Measurements from ENCODE around the gene AK1.
A peak's percentile ranks its signal among the peaks of the same experiment; 100 is the strongest.

AK1 gene, protein sequence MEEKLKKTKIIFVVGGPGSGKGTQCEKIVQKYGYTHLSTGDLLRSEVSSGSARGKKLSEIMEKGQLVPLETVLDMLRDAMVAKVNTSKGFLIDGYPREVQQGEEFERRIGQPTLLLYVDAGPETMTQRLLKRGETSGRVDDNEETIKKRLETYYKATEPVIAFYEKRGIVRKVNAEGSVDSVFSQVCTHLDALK

DNA sequence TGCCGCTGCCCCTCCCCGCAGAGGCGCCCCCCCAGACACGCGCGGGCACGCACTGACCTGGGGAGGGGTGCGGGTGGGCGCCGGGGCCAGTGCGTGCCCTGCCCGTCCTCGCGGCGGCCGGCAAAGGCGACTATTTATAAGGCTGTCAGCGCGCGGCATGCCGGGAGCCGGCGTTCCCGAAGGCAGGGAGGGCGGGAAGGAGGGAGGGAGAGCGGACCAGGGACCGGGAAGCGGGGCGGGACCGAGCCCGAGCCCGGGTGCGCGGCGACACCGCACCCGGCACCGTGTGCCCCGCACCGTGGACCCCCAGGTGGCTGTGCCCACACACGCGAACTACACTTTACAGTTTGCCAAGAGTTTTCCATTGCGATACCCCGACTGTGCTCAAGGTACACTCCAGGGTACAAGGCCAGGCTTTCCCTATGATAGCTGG, at the start of gene AK1:
TSS of gene AK1 (minus strand) at position 110 of the 433 bp plus-strand sequence. CDS start 3,058 bp downstream, outside the sequence.
- DNase-seq, result no peak

DNA sequence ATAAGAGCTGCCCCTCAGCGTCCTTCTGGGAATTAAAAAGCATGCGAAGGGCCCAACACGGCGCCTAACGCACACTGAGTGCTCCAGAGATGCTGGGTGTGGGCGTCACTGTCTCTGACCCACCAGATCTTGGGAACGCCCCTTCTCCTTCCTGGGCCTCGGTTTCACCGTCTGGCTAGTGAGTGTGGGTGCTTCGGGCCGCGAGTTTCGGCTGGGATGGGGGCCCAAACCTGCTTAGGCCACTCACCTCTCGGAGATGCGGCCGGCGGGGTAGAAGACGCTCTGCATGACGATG, 49.4 kb upstream of the AK1 start:
- no peak for DNase-seq

DNA sequence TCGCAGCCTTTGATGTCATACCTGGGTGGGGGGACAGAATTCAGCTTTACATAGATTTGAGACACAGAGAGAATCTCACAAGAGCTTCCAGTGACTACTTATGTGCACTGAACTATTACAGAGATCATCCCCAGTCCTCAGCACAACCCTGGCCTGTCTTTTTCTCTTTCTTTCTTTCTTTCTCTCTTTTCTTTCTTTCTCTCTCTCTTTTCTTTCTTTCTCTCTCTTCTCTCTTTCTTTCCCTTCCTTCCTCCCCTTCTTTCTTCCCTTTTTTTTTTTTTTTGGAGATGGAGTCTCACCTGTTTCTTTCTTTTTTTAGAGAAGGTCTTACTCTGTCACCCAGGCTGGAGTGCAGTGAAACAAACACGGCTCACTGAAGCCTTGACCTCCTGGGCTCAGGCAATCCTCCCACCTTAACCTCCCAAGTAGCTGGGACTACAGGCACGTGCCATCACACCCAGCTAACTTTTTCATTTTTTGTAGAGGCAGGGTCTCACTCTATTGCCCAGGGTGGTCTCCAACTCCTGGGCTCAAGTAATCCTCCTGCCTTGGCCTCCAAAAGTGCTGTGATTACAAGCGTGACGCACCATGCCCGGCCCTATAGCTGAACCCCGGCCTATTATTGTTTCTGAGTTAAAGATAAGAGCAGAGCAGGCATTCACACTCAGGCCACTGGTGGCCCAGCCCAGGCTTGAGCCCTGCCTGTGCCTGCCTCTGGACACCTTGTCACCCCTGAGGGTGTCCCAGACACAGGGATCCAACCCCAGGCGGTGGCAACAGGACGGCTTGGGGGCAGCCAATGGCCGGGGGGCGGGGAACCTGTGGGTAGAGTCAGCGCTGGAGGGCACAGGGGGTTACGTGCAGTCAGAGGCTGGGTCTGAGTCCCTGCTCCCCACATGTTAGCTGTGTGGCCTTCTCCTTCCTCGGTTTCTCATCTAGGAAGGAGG, 48.8 kb upstream of the AK1 start:
- no peak for DNase-seq

DNA sequence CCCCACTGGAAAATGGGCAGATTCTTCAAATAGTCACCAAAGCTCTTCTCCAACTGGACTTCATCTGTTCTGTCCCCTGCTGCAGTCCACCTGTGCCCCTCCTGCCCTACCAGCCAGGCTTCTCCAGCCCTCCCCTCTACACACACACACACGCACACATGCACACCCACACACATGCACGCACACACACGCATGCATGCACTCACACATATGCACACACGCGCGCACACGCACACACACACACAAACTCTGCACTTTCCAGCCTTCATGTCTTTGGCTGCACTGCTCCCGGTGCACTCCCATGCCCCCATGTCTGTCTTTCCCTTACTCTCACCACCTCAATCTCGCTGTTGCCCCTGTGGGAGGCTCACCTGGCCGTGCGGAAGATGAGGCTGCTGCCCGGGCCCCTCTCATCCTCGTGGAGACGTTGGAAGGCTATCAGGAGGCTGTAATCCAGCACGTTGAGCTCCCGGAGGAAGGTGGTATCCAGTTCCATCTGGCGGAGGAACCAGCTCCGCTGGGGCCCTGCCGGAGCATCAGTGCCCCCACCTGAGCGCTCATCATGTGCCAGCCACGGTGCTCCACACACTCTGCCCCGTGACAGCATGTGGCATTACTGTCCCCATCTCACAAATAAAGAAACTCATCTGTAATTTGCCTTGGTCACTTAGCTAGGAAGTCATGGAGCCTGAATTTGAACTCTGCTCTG, 47.4 kb upstream of the AK1 start:
- no peak for DNase-seq

DNA sequence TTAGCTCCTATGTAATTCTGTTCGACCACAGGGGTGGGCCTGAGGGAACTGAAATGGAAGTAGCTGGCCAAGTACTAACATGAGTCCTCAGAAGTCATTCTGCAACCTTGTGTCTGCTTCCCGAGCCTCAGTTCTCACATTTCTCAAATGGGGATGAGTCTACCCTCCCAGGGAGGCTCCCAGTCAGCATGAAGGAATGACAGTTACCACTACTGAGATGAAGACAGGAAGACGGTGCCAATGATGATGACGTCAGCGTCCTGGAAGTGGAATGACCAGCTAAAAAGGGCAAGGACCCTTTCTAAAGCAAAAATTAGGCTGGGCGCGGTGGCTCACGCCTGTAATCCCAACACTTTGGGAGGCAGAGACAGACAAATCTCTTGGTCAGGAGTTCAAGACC, 46.3 kb upstream of the AK1 start:
- no peak for DNase-seq

DNA sequence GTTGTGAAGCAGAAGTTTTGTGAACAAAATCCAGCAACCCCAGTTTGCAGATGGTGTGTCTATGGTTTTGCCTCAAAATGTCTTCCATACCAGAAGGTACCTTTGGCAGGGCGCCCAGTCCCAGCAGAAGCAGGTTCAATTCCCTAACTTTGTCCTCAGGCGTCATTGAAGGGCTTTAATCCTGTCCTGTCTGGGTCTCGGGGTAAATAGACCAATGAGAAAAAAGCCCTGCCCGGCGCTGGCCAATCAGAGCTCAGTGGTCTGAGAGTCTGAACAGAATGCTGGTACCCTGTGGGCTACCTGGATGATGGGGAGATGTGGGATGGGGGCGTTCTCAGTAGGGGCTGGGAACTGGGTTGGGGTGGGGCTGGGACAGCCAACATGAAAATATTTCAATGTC, 45.6 kb upstream of the AK1 start:
- DNase-seq, result no peak

DNA sequence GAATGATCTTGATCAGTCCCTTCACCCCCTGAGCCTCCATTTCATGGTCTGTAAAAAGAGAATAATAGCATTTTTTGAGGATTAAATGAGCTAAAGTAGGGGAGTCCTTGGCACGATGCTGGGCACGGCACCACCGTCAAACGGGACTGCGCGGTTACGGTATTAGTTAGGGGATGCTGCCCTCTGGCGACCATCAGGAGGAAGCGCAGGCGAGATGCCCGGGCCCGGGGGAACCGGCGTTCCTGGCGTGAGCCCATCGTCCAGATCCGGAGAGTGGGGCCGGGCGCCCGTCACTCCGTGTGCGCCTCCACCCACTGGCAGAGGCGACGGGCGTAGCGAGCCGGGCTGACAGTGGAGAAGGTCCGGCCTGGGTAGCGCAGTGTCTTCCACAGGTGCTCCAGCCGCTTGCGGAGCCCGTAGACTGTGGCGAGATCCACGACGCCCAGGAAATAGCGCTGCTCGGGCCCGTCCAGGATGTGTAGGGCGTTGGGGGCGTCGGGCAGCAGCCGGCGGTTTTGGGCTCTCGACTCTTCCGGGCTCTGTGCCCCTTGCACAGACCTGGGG, 44.2 kb upstream of the AK1 start:
- DNase-seq, result peak; percentile 74

DNA sequence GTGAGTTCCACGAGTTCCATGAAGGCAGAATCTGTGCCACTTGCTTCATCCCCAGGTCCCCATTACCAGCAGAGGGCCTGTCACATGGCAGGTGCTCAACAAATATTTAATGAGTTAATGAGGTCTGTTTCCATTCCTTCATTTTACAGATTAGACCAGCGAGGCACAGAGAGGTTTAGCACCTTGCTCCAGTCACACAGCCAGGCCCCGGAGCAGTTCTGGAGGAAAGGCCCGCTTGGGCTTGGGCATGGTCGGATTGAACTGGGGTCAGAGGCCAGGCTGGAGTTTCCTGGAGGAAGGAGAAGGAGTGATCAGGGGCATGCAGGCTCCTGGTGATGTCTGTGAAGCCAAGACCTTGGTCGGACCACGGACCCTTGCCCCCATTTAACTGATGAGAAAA, 43.3 kb upstream of the AK1 start:
- no peak for DNase-seq

DNA sequence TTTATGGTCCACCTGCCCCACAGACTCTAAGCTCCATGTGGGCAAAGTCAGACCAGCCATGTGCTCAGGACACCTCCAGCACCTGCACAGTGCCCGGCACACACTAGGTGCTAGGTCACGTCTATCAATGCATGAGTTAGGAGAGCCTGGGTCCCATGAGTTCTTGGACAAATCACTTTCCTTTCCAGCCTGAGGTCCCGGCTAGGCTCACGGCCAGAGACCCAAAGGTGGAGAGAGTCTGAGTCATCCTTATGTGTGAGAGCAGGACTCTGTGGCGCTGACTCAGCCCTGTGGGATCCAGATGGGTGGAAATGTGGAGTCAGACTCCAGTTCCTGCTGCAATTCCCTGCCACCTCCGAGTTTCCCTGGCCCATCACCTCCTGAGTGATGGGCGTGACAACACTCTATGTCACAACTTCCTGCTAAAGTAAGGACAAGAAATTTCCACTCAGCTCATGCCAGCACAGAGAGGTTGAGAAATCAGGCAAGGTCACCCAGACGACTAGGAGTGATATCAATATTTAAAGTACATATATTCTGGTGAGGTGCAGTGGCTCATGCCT, 41.9 kb upstream of the AK1 start:
- DNase-seq, result peak; percentile 85

DNA sequence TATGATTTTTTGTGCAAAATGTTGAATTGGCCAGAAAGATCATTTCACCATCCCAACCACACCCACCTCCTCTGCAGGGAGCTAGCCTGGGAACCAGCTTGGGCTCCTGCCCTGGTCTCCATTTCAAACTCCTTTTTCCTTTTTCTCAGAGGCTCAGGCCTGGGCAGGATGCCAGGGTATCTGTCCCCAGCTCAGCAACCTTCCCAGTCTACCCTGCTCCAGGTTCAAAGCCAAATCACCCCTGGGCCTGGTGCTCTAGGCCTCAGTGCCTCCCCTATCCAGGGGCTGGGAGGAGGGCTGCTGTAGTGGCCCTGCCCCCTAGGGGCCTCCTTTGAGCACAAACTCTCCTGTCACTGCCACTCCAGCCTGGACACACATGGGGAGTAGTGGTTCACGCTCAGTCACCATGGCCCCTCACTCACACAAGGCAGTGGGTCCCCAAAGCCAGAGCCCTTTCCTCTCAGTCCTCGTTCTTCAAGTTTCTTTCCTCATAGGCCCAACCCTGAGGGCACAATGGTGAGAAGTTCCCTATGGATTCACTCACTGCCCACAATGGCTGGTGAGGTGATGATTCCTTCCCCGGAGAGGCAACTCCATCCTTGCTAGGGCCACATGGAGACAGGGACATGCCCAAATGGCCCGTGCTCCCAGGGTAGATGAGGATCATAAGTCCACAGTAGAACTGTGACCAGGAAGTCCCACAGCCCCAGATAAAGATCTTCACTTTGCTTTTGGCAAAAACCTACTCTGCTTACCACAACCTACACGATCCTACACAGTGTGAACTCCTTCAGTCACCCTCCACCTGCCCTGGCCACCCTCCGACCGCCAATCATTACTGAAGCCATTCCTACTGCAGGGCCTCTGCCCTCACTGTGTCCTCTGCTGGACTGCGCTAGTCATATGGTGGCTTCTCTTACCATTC, 41.0 kb upstream of the AK1 start:
- DNase-seq, result no peak

DNA sequence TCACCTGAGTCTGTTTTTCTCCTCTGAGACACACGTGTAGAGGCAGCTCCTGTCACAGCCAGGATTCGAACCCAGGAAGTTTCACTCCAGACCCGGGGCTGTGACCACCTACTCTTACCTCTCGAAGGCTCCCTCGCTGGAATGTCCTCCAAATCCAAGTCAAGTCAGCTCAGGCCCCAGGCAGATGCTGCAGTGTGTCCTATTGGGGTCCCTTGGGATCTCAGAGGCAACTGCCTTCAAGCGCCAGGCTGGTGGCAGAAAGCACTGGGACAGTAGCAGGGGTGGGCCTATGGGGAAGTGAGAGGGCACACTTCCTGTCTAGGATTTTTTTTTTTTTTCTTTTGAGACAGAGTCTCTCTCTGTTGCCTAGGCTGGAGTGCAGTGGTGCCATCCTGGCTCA, 40.1 kb upstream of the AK1 start:
- DNase-seq, result peak; percentile 81

DNA sequence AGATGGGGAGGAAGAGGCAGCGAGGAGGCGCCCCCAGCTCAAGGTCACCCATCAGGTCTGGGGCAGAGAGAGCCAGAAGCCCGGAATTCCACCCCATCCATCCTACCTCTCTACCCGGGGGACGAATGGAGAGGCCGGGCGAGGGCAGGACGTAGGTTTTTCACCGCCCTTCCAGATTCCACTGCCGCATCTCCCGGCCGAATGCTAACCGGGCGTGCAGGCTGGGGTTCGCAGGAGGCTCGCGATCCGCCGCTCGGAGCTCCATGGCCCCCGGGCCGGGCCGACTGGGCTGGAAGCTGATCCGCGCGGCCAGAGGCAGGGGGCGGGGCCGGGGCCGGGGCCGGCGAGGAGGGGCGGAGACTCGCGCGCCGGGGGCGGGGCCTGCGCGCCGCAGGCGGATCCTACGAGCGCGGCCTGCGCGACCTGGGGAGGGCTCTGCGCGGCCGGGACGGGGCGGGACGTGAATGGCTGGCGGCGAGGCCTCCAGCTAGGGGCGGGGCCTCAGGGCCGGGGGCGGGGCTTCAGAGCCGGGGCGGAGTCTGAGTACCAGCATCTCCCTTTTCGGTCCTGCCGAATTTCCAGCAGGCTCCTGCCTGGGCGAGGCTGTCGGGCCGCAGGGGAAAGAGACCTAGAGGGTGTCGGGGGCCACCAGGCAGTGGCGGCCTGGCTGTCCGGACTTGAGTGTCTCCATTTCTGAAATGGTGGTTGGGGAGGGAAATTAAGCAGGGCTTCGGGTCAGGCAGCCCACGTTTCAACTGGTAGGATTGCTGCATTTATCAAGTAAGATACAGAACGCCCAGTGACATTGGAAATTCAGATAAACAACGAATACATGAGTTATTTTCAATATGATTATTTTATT, 39.5 kb upstream of the AK1 start, which contains the start of gene ST6GALNAC4:
TSS of gene ST6GALNAC4 (minus strand) at position 322 of the 862 bp plus-strand sequence. CDS start 622 bp downstream, outside the sequence.
- DNase-seq, result peak; percentile 95

DNA sequence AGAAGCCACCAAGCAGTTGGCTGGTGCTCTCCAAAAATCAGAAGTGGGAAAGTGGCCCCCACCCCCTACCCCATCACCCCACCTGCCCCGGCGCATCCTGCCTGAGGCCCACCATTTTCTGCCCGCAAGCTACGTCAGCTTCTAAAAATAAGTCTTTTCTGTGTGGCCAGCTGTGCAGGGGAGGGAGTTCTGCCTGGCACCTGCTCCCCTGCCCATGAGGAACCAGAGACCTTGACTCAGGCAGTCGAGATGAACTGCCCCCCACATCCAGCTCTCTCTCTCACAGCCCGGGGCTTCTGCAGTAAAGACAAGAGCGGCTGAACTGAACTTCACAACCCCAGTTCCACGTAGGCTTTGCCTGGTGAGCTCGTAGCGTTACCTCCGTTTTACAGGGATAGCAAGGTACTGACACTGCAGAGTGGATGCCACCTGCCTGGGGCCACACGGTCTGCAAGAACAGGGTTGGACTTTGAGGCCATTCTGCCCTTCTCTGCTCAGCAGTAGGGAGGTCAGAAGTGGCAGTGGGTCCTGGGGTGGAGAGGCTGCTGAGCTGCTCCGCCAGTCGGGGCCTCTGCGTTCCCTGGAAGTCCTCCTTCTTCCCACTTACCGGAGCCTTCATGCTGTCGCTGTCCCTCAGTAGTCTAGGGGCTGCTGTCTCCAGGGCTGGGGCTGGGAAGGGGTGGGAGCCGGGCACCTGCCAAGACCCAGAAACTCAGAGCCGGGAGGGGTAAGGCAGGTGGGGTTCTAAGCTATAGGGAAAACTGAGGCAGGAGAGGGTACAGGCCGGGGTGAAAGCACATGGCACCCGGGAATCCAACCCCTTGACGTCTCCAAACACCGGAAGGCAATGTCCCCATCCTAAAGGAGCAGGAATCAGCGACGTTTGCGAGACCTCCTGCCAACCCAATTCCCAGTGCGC, 38.6 kb upstream of the AK1 start:
- DNase-seq, result peak; percentile 86

DNA sequence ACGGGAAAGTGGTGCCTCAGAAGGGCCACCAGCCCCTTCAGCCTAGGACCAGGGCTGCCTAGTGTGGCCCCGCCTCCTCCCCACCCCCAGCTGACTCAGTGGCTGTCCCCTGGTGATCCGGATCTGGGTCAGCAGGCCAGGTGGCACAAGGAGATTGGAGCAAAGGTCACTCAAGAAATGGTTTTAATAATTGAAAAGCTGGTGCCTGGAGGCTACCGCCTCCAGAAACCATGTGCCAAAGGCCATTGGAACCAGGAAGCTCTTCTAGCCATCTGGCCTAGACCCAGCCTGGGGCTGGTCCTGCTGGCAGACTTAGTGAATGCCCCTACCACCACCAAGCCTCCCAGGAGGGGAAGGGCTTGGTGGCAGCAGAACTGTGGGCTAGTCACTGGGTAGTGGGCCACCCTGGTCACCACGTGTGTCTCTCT, 37.9 kb upstream of the AK1 start:
- DNase-seq, result no peak

DNA sequence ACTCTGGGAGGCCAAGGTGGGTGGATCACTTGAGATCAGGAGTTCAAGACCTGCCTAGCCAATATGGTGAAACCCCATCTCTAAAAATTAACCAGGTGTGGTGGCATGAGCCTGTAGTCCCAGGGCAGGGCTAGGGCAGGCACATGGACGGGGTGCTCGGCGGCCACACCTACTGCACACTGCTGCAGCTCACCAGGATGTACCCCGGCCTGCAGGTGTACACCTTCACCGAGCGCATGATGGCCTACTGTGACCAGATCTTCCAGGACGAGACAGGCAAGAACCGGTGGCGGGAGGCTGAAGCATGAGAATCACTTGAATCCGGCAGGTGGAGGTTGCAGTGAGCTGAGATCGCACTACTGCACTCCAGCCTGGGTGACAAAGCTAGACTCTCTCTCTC, 36.2 kb upstream of the AK1 start:
- no peak for DNase-seq

DNA sequence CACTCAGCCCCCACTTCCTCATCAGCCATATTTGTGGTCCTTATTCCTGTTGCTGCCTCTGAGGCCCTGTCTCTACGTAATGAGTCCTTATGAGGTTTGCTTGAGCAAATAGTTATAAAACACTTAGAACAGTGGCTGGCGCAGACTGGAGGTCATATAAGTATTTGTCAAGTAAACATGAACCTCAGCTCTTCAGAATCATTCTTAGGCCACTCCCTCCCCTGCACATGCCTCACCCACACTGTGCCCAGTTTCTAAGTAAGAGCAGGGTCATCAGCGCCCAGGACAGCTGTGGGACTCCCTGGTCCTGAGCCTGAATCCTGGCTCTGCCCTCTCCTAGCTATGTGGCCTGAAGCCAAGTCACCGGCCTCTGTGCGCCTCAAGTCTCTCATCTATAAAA, 35.4 kb upstream of the AK1 start:
- DNase-seq, result no peak

DNA sequence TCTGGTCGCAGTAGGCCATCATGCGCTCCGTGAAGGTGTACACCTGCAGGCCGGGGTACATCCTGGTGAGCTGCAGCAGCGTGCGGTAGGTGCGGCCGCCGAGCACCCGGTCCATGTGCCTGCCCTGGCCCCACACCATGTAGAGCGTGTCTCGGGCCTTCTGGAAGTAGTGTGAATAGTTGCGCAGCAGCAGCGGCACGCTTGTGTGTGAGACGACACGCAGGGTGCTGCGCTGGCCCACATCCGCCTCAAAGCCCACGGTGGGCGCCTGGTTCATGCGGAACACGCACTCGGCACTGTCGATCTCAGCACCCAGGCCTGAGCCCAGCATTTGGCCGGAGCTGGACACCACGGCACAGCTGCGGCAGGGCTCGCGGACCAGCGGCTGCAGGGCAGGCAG, 34.8 kb upstream of the AK1 start:
- no peak for DNase-seq

DNA sequence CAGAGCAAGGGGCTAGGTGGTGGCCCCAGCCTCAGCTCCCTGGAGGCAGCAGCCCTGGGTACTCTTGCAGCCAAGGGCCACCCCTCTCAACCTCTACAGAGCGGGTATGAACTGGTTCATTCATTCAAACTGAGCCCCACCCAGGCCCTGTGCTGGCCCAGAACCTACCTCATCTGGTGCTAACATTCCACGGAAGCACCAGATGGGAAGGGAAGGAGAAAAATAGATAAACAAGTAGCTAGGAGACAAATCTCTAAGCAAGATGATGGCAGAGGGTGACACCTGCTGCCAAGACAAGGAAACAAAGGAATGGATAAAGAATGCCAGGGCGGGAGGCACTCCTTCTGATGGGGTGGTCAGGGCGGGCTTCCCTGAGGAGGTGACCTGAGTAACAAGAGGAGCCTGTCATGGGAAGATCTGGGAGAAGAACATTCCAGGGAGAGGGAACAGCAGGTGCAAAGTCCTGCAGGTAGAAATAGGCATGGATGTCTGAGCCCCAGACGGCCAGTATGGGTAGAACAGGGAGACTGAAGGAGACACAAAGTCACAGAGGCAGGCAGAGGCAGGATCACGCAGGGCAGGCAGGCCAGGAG, 33.2 kb upstream of the AK1 start:
- DNase-seq, result no peak

DNA sequence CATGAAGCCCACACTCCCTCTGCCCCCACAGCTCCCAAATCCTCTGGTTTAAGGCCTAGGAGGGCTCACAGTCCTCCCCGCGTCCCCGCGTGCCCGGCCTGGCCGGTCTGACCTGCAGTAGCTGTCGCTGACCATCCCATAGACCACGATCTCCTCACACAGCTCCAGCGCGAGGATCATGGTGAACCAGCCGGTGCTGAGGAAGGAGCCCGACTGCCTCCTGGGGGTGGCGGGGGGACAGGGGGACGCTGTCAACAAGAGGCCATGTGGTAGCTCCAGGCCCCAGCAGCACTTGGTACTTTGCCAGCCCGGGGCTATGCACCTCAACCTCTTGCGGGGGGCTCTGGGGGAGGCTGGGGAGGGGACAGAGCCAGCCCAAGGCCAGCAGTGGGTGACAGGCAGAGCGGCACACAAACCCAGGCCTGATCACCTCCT, 32.4 kb upstream of the AK1 start:
- DNase-seq, result no peak

DNA sequence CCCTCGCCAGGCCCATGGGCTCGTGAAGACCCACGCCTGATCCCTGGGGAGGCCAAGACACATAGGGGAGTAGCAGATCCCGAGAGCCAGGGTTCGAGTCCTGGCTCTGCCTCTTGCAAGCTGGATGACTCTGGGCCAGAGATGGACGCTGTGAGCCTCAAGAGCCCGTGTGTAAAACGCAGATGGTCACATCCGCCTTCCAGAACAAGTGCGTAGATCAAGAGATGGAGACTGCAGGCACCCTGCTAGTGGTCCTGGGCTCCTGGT, 31.1 kb upstream of the AK1 start:
- no peak for DNase-seq
